Loucy (cell line): ENCODE measurements around the gene TBX19.

ENCODE experiments used
- EZH2phosphoT487 ChIP-seq: fragments of 200-600 bp; IDR thresholded peaks from 2 replicates; pipeline ENCODE4 v1.6.1; 2018; ENCODE audit warnings: antibody characterized with exemption, mild to moderate bottlenecking, moderate library complexity, borderline replicate concordance
- TF ChIP-seq, protein P1 (sequence below): fragments of 200-600 bp; sonication (generic); conservative IDR thresholded peaks from 2 replicates; pipeline ENCODE4 v1.5.1; 2014; ENCODE audit warnings: mild to moderate bottlenecking, antibody characterized with exemption, low read length

DNA sequence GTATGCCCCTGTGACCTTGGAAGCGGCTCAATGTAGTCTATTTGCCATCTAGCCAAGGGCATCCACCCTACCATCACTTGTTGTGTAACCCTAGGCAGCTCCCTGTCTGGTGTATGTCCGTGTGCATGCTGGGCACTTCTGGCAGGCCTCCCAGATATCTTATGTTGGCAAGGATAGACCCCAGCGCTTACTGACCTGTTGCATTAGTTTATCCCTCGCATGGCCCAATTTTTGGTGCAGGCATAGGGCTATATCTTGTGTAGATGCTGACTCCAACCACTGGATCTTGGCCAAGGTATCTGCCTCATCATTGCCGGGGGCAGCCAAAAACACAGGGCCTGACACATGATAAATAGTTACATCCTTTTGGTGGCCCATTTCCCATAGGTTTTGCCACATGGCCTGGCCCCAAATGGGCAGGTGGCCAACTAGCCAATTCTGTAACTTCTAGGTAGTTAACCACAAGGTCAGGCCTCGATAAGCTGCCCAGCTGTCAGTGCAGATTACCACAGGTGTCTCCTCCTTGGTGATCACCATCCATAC, 14.0 kb upstream of the TBX19 start:
- TF ChIP-seq, protein P1, sequence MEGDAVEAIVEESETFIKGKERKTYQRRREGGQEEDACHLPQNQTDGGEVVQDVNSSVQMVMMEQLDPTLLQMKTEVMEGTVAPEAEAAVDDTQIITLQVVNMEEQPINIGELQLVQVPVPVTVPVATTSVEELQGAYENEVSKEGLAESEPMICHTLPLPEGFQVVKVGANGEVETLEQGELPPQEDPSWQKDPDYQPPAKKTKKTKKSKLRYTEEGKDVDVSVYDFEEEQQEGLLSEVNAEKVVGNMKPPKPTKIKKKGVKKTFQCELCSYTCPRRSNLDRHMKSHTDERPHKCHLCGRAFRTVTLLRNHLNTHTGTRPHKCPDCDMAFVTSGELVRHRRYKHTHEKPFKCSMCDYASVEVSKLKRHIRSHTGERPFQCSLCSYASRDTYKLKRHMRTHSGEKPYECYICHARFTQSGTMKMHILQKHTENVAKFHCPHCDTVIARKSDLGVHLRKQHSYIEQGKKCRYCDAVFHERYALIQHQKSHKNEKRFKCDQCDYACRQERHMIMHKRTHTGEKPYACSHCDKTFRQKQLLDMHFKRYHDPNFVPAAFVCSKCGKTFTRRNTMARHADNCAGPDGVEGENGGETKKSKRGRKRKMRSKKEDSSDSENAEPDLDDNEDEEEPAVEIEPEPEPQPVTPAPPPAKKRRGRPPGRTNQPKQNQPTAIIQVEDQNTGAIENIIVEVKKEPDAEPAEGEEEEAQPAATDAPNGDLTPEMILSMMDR: no peak
- TF ChIP-seq EZH2phosphoT487: no peak
